ENCODE results near the gene MEGF11. TPM values are rescaled to one million over a fixed set of nuclear protein-coding genes. Genes with fewer than 3 reads are reported as not detected.

MEGF11 gene
- polyA plus RNA-seq, 1 donor = 0.26 TPM

- DNase-seq = no peak
These were observed 290.2 kb downstream of the MEGF11 start for GRCh38 chr15:65963358-65963757.

- no peak for DNase-seq
These were observed 291.4 kb downstream of the MEGF11 start for GRCh38 chr15:65962187-65962586.

- DNase-seq = no peak
These were observed 293.0 kb downstream of the MEGF11 start for GRCh38 chr15:65960586-65960985.

- no peak for DNase-seq
These were observed 294.7 kb downstream of the MEGF11 start for GRCh38 chr15:65958835-65959234.

- no peak for DNase-seq
These were observed 296.1 kb downstream of the MEGF11 start for GRCh38 chr15:65957451-65957850.

GRCh38 chr15:65956899-65957298 is 296.7 kb downstream of the MEGF11 start:
- no peak for DNase-seq

- DNase-seq = no peak
These were observed 297.2 kb downstream of the MEGF11 start for GRCh38 chr15:65956307-65956706.

GRCh38 chr15:65954289-65954741 is 299.2 kb downstream of the MEGF11 start:
- DNase-seq = no peak

- DNase-seq = no peak
These were observed 299.9 kb downstream of the MEGF11 start for GRCh38 chr15:65953622-65954021.

GRCh38 chr15:65952391-65953053 is 301.0 kb downstream of the MEGF11 start:
- DNase-seq = peak; percentile 46

- no peak for DNase-seq
These were observed 302.5 kb downstream of the MEGF11 start for GRCh38 chr15:65951007-65951406.

GRCh38 chr15:65949491-65949890 is 304.1 kb downstream of the MEGF11 start:
- no peak for DNase-seq

GRCh38 chr15:65949011-65949410 is 304.5 kb downstream of the MEGF11 start:
- no peak for DNase-seq

GRCh38 chr15:65948383-65948782 is 305.2 kb downstream of the MEGF11 start:
- DNase-seq = no peak

- DNase-seq = no peak
These were observed 306.5 kb downstream of the MEGF11 start for GRCh38 chr15:65947041-65947440.

- no peak for DNase-seq
These were observed 307.9 kb downstream of the MEGF11 start for GRCh38 chr15:65945616-65946015.

- DNase-seq = no peak
These were observed 309.1 kb downstream of the MEGF11 start for GRCh38 chr15:65944404-65944803.

GRCh38 chr15:65942436-65942835 is 311.1 kb downstream of the MEGF11 start:
- no peak for DNase-seq

GRCh38 chr15:65940618-65940909 is 313.0 kb downstream of the MEGF11 start:
- no peak for DNase-seq

GRCh38 chr15:65939901-65940617 is 313.5 kb downstream of the MEGF11 start:
- DNase-seq = no peak

GRCh38 chr15:65938604-65939003 is 314.9 kb downstream of the MEGF11 start:
- no peak for DNase-seq

- no peak for DNase-seq
These were observed 316.1 kb downstream of the MEGF11 start for GRCh38 chr15:65937476-65937875.

- no peak for DNase-seq
These were observed 316.5 kb downstream of the MEGF11 start for GRCh38 chr15:65937054-65937453.

- DNase-seq = no peak
These were observed 317.3 kb downstream of the MEGF11 start for GRCh38 chr15:65936282-65936681.

GRCh38 chr15:65935391-65935790 is 318.2 kb downstream of the MEGF11 start:
- DNase-seq = no peak

Data from hindlimb muscle (tissue), 1 donor.